Hematopoietic multipotent progenitor cell treated with erythropoietin and hydrocortisone succinate and interleukin-3 and kit ligand, for 6 days (in vitro differentiated cells): Measurements from ENCODE around the gene PTPN4.

Experiments used
- DNase-seq: peaks from one replicate; pipeline ENCODE4 v3.0.0-alpha.2; 2015

Gene PTPN4, protein sequence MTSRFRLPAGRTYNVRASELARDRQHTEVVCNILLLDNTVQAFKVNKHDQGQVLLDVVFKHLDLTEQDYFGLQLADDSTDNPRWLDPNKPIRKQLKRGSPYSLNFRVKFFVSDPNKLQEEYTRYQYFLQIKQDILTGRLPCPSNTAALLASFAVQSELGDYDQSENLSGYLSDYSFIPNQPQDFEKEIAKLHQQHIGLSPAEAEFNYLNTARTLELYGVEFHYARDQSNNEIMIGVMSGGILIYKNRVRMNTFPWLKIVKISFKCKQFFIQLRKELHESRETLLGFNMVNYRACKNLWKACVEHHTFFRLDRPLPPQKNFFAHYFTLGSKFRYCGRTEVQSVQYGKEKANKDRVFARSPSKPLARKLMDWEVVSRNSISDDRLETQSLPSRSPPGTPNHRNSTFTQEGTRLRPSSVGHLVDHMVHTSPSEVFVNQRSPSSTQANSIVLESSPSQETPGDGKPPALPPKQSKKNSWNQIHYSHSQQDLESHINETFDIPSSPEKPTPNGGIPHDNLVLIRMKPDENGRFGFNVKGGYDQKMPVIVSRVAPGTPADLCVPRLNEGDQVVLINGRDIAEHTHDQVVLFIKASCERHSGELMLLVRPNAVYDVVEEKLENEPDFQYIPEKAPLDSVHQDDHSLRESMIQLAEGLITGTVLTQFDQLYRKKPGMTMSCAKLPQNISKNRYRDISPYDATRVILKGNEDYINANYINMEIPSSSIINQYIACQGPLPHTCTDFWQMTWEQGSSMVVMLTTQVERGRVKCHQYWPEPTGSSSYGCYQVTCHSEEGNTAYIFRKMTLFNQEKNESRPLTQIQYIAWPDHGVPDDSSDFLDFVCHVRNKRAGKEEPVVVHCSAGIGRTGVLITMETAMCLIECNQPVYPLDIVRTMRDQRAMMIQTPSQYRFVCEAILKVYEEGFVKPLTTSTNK

DNA sequence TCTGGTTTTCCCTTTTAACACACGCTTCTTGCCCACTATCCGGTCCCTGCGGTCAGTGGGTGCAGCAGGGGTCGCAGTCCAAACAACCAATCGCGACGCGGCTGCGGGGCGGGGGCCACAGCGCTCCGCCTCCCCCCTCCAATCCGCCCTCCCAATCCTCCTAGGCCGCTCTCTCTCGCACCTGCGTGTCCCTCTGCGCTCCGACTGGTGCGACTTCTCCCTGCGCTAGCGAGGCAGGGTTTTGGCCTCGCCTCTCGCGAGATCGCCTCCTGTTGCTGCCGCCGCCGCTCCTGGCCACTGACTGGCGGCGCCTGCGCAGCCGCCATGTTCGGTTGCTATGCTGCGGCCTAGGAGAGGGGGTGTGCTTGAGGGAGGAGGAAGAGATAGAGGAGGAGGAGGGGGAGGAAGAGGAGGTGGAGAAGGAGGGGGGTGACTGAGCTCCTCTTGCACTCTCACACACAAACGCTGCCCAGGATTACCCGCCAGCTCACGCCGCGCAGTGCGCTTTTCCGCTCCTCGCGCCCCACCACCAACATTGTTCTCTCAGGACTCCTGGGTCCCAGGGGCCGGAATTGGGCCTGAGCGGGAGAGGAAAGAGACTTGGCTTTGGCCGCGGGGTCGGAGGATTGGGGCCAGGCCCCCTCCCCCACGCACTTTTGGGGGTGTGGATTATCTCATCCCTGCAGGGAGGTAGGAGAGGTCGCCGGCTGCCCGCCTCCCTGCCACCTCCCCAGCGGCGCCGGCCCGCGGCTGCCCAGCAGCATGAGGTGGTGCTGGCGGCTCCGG lies at the start of gene PTPN4:
Gene PTPN4, plus strand, starts transcription at position 472 of the 786 bp plus-strand sequence. CDS start 49,932 bp downstream, outside the sequence.
- DNase-seq = peak; percentile 98

DNA sequence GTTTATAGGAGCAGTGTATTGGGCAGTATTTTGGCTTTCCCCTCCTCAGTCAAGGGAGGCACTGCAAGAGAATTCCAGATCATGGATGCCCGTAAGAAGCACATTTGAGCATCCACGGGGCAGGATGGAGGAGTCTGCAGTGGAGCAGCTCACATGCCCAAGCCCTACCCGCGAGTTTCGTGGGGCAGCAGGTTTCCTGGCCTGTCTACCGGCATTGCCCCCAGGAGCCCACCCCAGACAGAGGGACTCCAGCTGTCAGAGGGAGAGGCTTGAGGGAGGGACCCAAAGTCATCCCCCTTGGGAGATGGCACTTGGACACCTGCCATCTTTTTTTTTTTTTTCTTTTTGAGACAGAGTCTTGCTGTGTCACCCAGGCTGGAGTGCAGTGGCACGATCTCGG lies 49.4 kb upstream of the PTPN4 start:
- no peak for DNase-seq

DNA sequence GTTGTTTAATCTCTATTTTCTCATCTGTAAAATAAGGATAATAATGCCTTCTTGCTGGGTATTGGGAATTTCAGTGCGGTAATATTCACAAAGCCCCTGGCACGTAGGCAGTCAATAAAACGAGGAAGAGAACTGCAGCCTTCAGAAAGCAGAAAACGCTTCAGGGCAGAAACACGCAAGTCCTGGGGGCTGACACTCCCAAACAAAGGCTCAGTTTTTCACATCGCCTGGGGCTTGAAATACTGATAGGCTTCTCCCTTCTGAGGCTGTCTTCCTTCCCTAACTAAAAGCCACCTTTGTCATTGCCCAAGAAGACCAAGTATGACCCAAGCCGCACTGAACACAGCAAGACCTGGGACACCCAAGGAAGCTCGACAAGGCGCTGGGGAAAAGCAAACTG lies 48.4 kb upstream of the PTPN4 start:
- DNase-seq = no peak

DNA sequence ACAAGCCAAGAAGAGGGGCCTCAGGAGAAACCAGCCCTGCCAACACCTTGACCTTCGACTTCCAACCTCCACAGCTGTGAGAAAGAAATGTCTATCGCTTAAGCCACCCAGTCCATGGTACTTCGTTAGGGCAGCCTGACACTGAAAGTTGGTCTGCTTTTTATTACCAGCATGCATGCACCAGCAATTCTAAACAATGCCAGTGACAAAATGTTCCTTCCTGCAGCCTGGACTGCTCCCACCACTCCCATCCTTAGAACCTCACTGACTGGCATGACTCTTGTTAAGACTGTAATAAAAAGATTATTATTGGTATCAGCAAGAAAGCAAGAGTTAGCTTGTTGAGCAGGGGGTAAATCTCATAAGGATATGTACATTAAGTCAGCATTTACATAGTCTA lies 47.2 kb upstream of the PTPN4 start:
- DNase-seq = no peak

DNA sequence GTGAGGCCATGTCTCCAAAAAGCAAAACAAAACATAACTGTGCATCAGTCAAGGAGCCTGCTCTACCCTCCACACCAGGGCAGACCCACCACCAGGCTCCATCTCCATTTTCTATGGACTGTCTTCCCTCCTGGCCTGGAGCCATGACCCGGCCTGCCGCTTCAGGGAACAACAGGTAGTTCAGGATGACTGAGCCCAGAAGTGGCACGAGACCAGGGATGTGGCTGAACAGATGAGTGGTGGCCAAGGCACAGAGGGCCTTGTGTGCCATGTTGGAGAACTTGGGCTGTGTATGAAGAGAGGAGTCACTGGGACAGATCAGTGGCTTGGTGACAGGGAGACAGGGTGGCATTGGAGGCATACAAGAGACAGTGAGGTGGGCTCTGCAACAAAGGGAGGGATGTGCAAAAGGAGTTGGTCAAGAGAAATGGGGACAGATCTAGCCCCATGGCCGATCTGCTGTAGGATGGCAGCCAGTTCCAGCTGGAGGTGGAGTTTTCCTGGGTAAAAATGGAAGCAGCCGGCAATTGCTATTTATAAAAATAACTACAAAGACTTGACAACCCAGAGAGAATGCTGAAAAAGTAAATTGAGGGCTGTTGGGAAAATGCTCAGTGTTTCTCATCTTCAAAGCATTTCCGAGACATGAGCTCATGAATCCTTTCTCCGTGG lies 45.8 kb upstream of the PTPN4 start:
- DNase-seq = no peak

DNA sequence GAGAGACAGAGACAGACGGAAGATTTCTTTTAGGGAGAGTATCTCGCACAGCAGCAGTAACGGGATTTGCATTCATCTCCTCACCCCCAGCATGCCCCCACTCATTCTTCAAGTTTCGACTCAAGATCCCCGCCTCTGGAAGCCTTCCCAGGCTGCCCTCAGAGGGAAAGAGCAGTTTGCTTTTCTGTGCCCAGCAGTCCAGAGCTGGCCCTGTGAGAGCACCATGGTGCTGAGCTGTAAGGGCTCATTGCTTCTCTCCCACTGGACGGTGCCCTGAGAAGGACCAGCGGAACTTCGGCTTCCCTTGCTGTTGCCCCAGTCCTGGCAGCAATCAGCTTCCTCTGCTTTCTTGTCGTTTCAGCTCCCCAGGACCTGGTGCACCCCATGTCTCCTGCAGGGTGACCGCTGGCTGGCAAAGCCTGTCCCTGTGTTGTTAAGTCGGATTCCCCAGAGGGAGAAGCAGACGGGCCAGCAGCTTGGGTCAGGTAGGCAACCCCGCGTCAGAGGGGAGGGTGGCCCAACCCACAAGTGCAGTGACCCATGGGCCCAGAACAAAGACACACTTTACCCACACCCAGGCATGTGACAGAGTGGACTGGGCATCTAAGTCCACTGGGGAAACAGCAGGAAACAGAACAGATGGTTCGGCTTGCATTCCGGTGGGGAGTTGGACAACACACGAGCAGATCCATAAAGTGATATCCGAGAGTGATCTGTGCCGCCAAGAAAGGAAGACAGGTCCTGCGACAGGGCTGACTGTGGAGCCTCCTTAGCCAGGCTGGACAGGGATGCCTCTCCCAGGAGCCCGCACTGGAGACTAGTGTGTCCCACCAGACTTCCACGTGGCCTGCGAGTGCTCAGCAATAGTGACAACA lies 44.1 kb upstream of the PTPN4 start:
- no peak for DNase-seq

DNA sequence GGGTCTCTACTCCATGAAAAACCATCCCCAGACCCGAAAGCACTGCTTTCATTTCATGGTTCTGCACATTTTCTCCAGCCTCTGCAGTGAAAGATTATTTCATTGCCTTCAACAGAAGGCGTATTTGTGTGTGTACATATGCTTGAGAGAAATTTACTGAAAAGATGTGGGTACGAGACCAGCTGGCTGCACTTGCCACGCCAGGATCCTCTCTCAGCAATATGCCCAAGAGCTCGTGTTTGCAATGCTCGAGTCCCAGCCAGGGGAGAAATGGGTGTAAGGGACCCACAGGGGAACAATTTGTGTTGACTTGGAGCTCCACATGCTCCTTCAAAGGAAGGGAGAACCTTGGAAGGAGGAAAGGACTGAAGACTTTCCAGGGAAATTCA lies 43.4 kb upstream of the PTPN4 start:
- no peak for DNase-seq

DNA sequence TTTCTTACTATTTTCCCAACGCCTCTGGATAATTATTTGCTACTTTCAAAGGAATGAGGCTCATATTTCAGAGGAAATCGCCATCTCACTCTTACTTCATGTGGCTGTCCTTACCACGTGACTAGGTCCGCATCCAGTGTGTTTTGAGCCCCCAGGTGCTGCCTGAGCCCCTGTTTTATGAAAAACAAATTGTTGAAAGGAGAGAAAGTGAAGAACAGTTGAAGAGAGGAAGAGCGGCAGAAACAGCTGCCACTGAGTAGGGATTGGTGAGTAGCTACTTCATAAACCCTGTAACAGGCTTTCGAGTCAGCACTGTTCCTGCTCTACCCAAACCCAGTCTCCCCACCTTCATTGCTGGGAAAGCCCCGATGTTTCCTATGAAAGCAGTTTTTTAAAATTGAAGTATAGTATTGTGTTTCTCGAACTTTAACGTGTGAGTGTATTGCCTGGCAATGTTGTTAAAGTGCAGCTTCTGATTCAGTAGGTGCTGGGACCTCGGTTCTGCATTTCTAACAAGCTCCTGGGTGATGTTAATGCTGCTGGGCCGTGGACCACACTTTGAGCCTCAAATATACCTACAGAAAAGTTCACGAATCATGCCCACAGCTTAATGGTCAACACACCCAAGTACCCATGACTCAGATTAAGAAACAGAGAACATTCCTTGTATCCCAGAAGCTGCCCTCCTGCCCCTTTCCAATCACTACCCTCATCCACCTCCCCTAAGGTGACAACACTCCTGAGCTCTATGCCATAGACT lies 41.0 kb upstream of the PTPN4 start:
- DNase-seq = no peak

DNA sequence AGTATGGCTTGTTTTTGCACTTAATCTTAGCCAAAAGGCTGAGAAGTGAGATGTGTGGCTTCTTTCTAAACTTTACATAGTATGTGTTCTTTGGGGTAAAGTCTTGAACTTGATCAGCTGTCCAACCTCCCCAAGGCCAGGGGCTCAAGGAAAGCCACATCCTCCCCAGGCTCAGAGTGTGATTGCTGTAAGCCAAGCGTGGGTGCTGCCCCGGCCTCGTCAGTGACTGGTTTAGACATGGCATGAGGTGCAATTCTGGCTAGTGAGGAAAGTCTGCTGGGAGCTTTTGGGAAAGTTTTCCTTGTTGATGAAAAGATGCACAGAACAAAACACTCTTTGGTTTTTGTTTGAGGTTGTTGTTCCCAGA lies 40.5 kb upstream of the PTPN4 start:
- DNase-seq = no peak

DNA sequence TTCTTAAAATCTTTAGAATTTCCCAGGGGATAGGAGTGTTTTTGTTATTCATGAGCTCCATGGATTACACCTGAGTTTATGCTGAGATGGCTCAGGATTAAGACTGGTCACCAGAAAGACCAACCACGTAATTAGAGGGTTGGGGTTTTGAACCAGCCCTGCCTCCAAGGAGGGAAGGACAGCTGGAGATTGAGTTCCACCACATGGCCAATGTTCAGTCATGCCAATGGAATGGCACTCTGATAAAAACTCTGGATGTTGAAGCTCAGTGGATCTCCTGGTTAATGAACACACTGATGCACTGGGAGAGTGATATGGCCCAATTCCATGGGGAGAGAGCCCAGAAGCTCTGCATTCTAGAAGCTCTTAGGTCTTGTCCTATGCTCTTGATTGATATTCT lies 38.7 kb upstream of the PTPN4 start:
- no peak for DNase-seq

DNA sequence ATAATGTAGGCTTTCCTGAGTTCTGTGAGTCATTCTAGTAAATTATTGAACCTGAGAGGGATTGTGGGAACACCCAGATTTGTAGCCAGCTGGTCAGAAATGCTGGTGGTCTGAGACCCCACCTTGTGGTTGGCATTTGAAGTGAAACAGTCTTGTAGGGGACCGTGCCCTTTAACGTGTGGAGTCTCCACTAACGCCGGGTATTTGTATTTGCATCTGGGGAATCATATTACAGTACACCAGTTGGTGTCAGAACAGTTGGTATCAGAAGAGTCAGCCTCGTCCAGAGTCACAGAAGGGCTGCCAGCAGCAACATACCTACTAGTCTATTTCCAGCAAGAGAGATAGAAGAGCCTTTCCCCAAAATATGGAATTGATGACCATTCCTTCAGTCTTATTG lies 38.3 kb upstream of the PTPN4 start:
- DNase-seq = no peak

DNA sequence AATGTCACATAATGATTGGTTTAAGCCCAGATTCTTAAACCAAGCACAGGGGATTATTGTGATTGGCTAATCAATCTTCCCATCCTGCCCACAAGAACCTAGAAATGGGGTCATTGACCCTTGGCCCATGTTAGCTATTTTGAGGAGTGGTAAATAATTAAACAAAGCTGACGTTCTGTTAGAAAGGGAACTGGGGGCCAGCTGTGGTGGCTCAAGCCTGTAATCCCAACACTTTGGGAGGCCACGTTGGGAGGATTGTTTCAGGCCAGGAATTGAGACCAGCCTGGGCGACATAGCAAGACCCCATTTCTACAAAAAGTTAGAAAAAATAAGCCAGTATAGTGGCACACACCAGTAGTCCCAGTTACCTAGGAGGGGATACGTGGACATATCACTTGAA lies 37.8 kb upstream of the PTPN4 start:
- no peak for DNase-seq

DNA sequence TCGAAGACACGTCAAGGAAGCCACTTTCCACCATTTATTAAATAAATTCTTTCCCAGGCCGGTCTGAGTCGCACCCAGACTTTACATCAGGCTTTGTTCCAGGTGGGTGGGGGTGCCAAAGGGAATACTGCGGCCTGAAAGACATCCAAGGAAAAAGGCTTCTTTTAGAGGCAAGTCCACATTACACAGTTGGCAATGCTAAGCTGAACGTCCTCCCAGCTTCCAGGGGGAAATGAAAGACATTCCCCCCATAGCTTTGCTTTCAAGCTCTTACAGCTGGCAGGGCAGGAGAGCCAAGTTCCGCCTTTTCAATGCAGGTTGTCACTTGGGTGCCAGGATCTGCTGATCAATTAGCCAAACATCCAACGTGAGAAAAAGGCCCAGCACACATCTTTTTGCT lies 36.5 kb upstream of the PTPN4 start:
- no peak for DNase-seq

DNA sequence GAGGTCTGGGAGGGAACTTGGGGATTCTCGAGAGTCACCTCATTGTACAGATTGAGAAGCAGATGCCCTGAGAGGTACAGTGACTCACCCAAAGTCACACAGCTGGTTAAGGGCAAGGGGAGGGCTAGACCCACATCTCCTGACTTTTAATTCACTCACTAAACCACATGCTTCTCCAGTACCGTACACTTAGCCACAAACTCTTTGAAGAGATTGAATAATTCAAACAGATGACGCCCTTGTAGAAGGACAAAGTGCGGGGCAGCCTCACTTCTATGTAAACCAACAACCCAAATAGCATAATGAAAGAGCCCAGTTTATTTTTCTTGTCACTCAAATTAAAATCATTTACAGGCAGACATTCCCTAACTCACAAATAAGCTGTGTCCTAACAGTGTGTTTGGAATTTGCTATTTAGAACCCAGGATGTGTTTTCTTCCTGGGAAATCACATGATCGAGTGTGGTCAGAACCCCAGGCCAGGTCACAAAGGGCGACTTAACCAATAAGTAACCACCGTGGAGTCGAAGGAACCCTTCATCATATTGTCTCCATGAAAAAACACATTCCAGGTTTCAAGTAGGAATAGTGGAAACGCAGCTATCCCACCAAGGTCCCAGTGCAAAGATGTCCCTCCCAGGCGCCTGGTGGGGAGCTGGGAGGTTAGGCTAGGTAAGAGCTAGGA lies 35.8 kb upstream of the PTPN4 start:
- DNase-seq = no peak

DNA sequence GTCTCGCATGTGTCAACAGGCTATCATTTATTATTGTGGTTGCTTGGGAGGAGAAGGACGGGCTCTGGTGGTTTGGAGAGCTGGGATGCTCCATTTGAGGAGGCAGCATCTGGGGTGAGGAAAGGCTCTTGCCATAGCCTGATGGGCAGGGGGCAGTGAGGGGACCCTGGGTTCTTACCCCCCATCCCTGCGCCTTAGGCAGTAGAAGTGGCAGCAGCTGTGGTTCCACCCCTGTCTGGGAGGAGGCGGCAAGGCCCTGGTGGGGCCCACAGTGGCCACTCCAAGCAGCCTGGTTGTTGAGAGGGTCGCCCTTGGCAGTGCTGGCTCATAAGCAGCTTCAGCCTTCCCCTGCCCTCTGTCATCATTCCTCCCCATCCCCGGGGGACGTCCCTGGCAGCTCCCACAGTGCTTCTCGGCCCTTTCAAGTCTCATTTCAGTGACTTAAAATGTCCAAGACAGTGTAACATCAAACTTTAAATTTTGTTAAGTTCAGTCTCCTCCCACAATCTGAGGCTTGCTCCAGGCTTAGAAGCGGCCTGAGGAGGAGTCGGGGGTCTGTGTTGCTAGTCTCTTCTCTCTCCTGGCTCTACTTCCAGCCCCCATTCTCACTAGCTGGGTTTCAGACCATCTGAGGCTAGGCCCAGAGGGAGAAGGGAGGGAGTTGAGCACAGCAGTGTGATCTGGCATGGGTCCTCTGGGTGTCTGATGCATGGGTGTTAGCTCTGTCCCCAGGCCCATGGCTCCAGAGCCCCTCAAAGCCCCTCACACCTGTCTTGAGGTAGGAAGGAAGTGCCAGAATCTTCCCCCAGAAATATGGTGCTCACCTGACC lies 34.9 kb upstream of the PTPN4 start:
- DNase-seq = no peak

DNA sequence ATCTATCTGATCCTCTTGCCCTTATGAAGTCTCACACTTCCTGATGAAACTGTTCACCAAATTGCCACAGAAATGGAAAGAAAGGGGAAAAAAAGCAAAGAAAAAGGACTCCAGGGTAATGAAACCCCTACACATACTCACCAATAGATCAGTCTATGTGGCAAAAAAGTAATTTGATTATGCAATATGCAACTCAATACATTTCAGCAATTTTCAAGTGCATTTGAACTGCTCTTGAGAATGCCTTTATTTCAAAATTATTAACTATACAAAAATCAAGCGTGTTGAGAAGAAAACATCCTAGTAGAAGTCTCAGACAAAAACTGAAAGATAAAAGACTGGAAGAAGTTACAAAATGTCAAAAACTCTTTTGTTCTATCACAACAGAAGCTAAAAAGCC lies 32.2 kb upstream of the PTPN4 start:
- no peak for DNase-seq

DNA sequence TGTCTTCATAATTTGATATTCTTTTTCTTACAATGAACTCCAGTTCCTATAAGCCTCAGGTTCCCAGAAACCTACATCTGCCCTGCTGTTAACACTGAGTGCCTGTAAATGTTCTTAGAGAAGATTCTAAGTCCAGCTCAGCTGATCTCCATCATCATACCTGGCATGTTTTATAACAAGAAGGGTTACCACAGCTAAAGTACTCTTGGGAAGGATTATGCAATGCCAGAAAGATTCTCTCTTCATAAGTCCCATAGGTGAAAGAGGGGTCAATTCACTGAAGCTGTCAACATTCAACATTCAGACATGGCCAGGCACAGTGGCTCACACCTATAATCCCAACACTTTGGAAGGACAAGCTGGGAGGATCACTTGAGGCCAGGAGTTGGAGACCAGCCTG lies 31.3 kb upstream of the PTPN4 start:
- DNase-seq = no peak

DNA sequence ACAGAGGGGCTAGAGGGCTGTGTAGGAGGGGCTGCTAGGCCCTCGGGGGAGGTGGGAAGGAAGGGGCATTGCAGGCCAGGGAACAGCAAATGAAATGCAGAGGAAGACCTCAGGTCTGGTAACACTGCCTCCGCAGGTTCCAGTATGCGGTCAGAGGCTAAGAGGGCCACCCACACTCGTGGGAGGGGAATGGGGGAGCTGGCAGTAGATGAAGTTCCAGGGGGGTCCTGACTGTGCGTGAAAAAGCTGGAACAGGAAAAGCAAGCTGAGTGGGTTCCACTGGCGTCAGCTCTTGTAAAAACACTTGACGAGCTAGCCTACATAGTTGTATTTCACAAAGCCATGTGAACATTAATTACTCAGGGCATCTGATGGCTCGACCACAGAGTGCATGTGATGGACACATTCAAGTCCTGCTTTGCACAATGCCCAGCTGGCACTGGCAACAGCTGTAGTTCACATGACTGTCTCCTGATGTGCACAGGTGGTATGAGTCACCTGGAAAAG lies 29.0 kb upstream of the PTPN4 start:
- DNase-seq = no peak

DNA sequence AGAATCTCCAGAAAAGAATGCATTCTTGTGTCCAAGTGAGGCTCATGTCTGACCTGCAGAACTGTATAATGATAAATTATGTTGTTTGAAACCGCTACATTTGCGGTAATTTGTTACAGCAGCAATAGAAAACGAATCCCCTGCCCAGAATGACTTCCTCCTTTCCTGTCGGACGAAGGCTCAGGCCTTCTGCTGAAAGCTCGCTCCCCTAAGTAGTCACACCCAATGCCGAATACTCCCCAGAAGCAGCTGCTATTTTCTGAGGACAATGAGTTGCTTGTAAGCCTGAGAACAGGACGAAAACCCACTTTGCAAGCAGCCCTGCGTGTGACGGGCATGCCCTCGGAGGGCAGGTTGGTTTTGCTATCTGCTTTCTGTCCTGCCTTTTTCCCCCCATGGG lies 27.7 kb upstream of the PTPN4 start:
- DNase-seq = peak; percentile 30
